HEK293 (cell line): ENCODE measurements around the gene DYNLT1.
"Not testable (repeated sequence)": the region's sequence is repeated elsewhere in the genome, so short reads cannot be mapped to it uniquely, and the experiment has no call there.

Source experiments
- CTCF ChIA-PET: fragments of 350-600 bp; formaldehyde crosslinking; extraction: SDS; loops from one replicate; lab custom pipeline; 2021; ENCODE audit warnings: antibody characterized with exemption; lab: Yijun Ruan, JAX
- POLR2A ChIA-PET: fragments of 300-600 bp; formaldehyde crosslinking; extraction: SDS; loops from one replicate; lab custom pipeline; 2020; ENCODE audit warnings: antibody characterized with exemption, inconsistent platforms; lab: Yijun Ruan, JAX
- H3K27ac ChIP-seq: fragments of 200-500 bp; sonication (Bioruptor generic); 2 replicates; pipeline ENCODE4 v1.5.1; 2014; ENCODE audit warnings: low read depth, low read length, control low read depth, inconsistent platforms; ENCODE audit errors: extremely low read depth
- H3K36me3 ChIP-seq, 2 experiments: fragments of 200-500 bp in 1 of 2; sonication (Bioruptor generic) in 1 of 2; 1 replicate in 1 of 2; 2 replicates in 1 of 2; pipeline ENCODE4 v1.5.1; 2014 to 2017; ENCODE audit warnings: inconsistent platforms in 2 of 2, low read length in 2 of 2; ENCODE audit not compliant: control insufficient read depth in 2 of 2, insufficient read depth in 1 of 2
- H3K4me1 ChIP-seq: fragments of 200-500 bp; sonication (Bioruptor generic); 2 replicates; pipeline ENCODE4 v1.5.1; 2014; ENCODE audit warnings: mild to moderate bottlenecking, low read length, inconsistent platforms; ENCODE audit not compliant: control insufficient read depth, insufficient read depth
- H3K4me3 ChIP-seq: 2 replicates; pipeline ENCODE4 v1.5.1; 2011; ENCODE audit warnings: low read depth, mild to moderate bottlenecking, control low read depth, low read length, moderate library complexity
- H3K9me3 ChIP-seq: fragments of 200-500 bp; sonication (Bioruptor generic); 2 replicates; pipeline ENCODE4 v1.5.1; 2014; ENCODE audit warnings: low read depth, low read length, inconsistent platforms; ENCODE audit not compliant: control insufficient read depth, insufficient read depth
- CTCF ChIP-seq: fragments of 450-650 bp; formaldehyde crosslinking; IDR thresholded peaks from 2 replicates; pipeline ENCODE4 v1.5.1; 2016; ENCODE audit warnings: missing biosample characterization, missing genetic modification characterization
- HOXA7 ChIP-seq: sonication (generic); formaldehyde crosslinking; IDR thresholded peaks from 2 replicates; pipeline ENCODE4 v1.8.1; 2022; ENCODE audit warnings: missing genetic modification reagents, borderline replicate concordance
- INSM2 ChIP-seq: fragments of 450-650 bp; formaldehyde crosslinking; IDR thresholded peaks from 2 replicates; pipeline ENCODE4 v1.5.1; 2016; ENCODE audit warnings: missing biosample characterization, missing genetic modification characterization
- KLF1 ChIP-seq: fragments of 450-650 bp; formaldehyde crosslinking; IDR thresholded peaks from 2 replicates; pipeline ENCODE4 v1.5.1; 2016; ENCODE audit warnings: missing biosample characterization, missing genetic modification characterization
- KLF7 ChIP-seq: fragments of 450-650 bp; formaldehyde crosslinking; IDR thresholded peaks from 2 replicates; pipeline ENCODE4 v1.5.1; 2016; ENCODE audit warnings: missing biosample characterization, missing genetic modification characterization, borderline replicate concordance
- OSR2 ChIP-seq: fragments of 450-650 bp; formaldehyde crosslinking; IDR thresholded peaks from 2 replicates; pipeline ENCODE4 v1.5.1; 2016; ENCODE audit warnings: missing biosample characterization, missing genetic modification characterization
- PRDM1 ChIP-seq: fragments of 450-650 bp; formaldehyde crosslinking; IDR thresholded peaks from 2 replicates; pipeline ENCODE4; 2016; ENCODE audit warnings: missing biosample characterization, missing genetic modification characterization
- TSHZ1 ChIP-seq: fragments of 450-650 bp; formaldehyde crosslinking; IDR thresholded peaks from 2 replicates; pipeline ENCODE4 v1.5.1; 2016; ENCODE audit warnings: missing biosample characterization, missing genetic modification characterization, borderline replicate concordance
- ZBTB8A ChIP-seq: fragments of 450-650 bp; formaldehyde crosslinking; IDR thresholded peaks from 2 replicates; pipeline ENCODE4 v1.5.1; 2016; ENCODE audit warnings: missing biosample characterization, missing genetic modification characterization
- ZFHX2 ChIP-seq: fragments of 450-650 bp; formaldehyde crosslinking; conservative IDR thresholded peaks from 2 replicates; pipeline ENCODE4 v1.5.1; 2016; ENCODE audit warnings: missing biosample characterization, missing genetic modification characterization
- ZFP69B ChIP-seq: fragments of 450-650 bp; formaldehyde crosslinking; IDR thresholded peaks from 2 replicates; pipeline ENCODE4 v1.5.1; 2016; ENCODE audit warnings: missing biosample characterization, missing genetic modification characterization
- ZIC2 ChIP-seq: fragments of 450-650 bp; formaldehyde crosslinking; IDR thresholded peaks from 2 replicates; pipeline ENCODE4 v1.5.1; 2016; ENCODE audit warnings: missing biosample characterization, missing genetic modification characterization
- ZNF202 ChIP-seq: fragments of 450-650 bp; formaldehyde crosslinking; IDR thresholded peaks from 2 replicates; pipeline ENCODE4 v1.5.1; 2016; ENCODE audit warnings: missing biosample characterization, missing genetic modification characterization, borderline replicate concordance
- ZNF555 ChIP-seq: fragments of 450-650 bp; formaldehyde crosslinking; conservative IDR thresholded peaks from 2 replicates; pipeline ENCODE4 v1.5.1; 2017; ENCODE audit warnings: missing biosample characterization, mild to moderate bottlenecking, missing genetic modification characterization, inconsistent platforms
- ZNF629 ChIP-seq: fragments of 450-650 bp; formaldehyde crosslinking; IDR thresholded peaks from 2 replicates; pipeline ENCODE4 v1.5.1; 2017; ENCODE audit warnings: missing biosample characterization, missing genetic modification characterization
- ZNF639 ChIP-seq: fragments of 450-650 bp; formaldehyde crosslinking; IDR thresholded peaks from 2 replicates; pipeline ENCODE4 v1.5.1; 2016; ENCODE audit warnings: missing biosample characterization, missing genetic modification characterization
- ZNF654 ChIP-seq: fragments of 450-650 bp; formaldehyde crosslinking; IDR thresholded peaks from 2 replicates; pipeline ENCODE4 v1.5.1; 2016; ENCODE audit warnings: low read depth, missing biosample characterization, missing genetic modification characterization
- ZNF658 ChIP-seq: fragments of 450-650 bp; formaldehyde crosslinking; IDR thresholded peaks from 2 replicates; pipeline ENCODE4; 2016; ENCODE audit warnings: missing biosample characterization, missing genetic modification characterization
- ZNF692 ChIP-seq: fragments of 450-650 bp; formaldehyde crosslinking; IDR thresholded peaks from 2 replicates; pipeline ENCODE4 v1.5.1; 2016; ENCODE audit warnings: missing biosample characterization, missing genetic modification characterization
- ZNF76 ChIP-seq: fragments of 450-650 bp; formaldehyde crosslinking; IDR thresholded peaks from 2 replicates; pipeline ENCODE4; 2016; ENCODE audit warnings: low read depth, missing biosample characterization, missing genetic modification characterization, borderline replicate concordance
- ZNF777 ChIP-seq: fragments of 450-650 bp; formaldehyde crosslinking; IDR thresholded peaks from 2 replicates; pipeline ENCODE4 v1.5.1; 2017; ENCODE audit warnings: missing biosample characterization, missing genetic modification characterization, borderline replicate concordance

The DYNLT1 gene

GRCh38 chr6:158660333-158660754 is 15.8 kb upstream of the DYNLT1 start:
- POLR2A ChIA-PET, result interaction anchor here (2.4 kb wide), 1 partner anchor 16 kb away, joined by 7 read pairs; the partner anchor contains the start of gene DYNLT1
- Histone ChIP-seq H3K4me1 (no peaks in the 10 kb centered on the region), H3K4me3 (no peak overlapping the region)
- TF ChIP-seq ZNF654 (tag by site-specific recombination), result peak; percentile 45
- TF ChIP-seq ZFP69B (tag by site-specific recombination), result peak; percentile 79; the same call in 1 of the 2 replicates
- no peak for TF ChIP-seq HOXA7
- TF ChIP-seq TSHZ1 (tag by site-specific recombination), result no peak
- no peak for TF ChIP-seq ZFHX2 (tag by site-specific recombination)
- peak; percentile 78 for TF ChIP-seq ZNF692 (tag by site-specific recombination)
- peak; percentile 79 for TF ChIP-seq ZBTB8A (tag by site-specific recombination)
- peak; percentile 45; the same call in 1 of the 2 replicates for TF ChIP-seq PRDM1 (tag by site-specific recombination)
- no peak for TF ChIP-seq ZNF76
- no peak for TF ChIP-seq INSM2 (tag by site-specific recombination)
- no peak for TF ChIP-seq ZNF555 (tag by site-specific recombination)
- no peak for TF ChIP-seq ZNF202 (tag by site-specific recombination)
- TF ChIP-seq CTCF, result 0 out of 2 replicates have a peak, but pooled peaks have one; percentile 45
- peak; percentile 49; the same call in 1 of the 2 replicates for TF ChIP-seq KLF7 (tag by site-specific recombination)
- no peak for TF ChIP-seq OSR2
- no peak for TF ChIP-seq ZNF629 (tag by site-specific recombination)
- no peak for TF ChIP-seq ZNF639
- no peak for TF ChIP-seq ZNF777 (tag by site-specific recombination)
- TF ChIP-seq ZIC2 (tag by site-specific recombination), result no peak
- TF ChIP-seq KLF1 (tag by site-specific recombination), result 0 out of 2 replicates have a peak, but pooled peaks have one; percentile 29
- TF ChIP-seq ZNF658 (tag by site-specific recombination), result no peak
- TF ChIP-seq, all 188 proteins: peak for 8
- Histone ChIP-seq H3K27ac (no peak overlapping the region), H3K36me3 (no peaks in the 10 kb centered on the region), H3K9me3 (no peaks in the 10 kb centered on the region)
- CTCF ChIA-PET, result interaction anchor here (0.6 to 8.1 kb wide), 21 partner anchors 9 to 475 kb away, joined by 3 to 75 read pairs (median 4); partner anchors contain the start of genes DYNLT1 and SYTL3

GRCh38 chr6:158656986-158657385 is 12.4 kb upstream of the DYNLT1 start:
- POLR2A ChIA-PET, result not testable (repeated sequence)
- CTCF ChIA-PET, result interaction anchor here (8.1 kb wide), 1 partner anchor 34 kb away, joined by 75 read pairs; no protein-coding TSS in a partner anchor

More at GRCh38 chr6:158656986-158657385, 12.4 kb upstream of the DYNLT1 start:
- H3K4me1 ChIP-seq, H3K9me3 ChIP-seq, H3K36me3 ChIP-seq, H3K4me3 ChIP-seq, H3K27ac ChIP-seq: not testable (repeated sequence)
